Bronchial epithelial cell (primary cell): Measurements from ENCODE around the gene ZDHHC11B. TPM values are rescaled to one million over a fixed set of nuclear protein-coding genes. Genes with fewer than 3 reads are reported as not detected.
A peak's percentile ranks its signal among the peaks of the same experiment; 100 is the strongest.

Source experiments
- DNase-seq: peaks from one replicate; pipeline ENCODE4 v3.0.0-alpha.2; 2010; ENCODE audit warnings: low read depth
- FAIRE-seq: peaks from 2 replicates; lab custom pipeline; 2011; peaks lifted over from hg19 to GRCh38; lab: Jason Lieb, UNC
- H3K27me3 ChIP-seq: 2 replicates; pipeline ENCODE4 v1.5.1; 2011; ENCODE audit warnings: low read length; ENCODE audit not compliant: control insufficient read depth, insufficient read depth
- H3K36me3 ChIP-seq: 2 replicates; pipeline ENCODE4 v1.5.1; 2011; ENCODE audit warnings: low read length; ENCODE audit not compliant: control insufficient read depth, insufficient read depth
- H3K4me3 ChIP-seq: 2 replicates; pipeline ENCODE4 v1.5.1; 2011; ENCODE audit warnings: mild to moderate bottlenecking, low read depth, low read length, control low read depth
- total RNA-seq: library from RNA; depleted of rRNA; stranded (reverse); fragments of >200 nt; gene quantifications from 2 replicates; pipeline ENCODE4 v1.2.1, GENCODE V29; 2014
- TF ChIP-seq, protein P1 (sequence below): IDR thresholded peaks from 2 replicates; pipeline ENCODE4 v1.5.1; 2011; ENCODE audit warnings: mild to moderate bottlenecking, moderate library complexity, low read length, control low read depth, inconsistent platforms; ENCODE audit not compliant: insufficient read depth, severe bottlenecking

The ZDHHC11B gene
- total RNA-seq, 1 donor from 2014 or later: under 0.01 TPM

DNA sequence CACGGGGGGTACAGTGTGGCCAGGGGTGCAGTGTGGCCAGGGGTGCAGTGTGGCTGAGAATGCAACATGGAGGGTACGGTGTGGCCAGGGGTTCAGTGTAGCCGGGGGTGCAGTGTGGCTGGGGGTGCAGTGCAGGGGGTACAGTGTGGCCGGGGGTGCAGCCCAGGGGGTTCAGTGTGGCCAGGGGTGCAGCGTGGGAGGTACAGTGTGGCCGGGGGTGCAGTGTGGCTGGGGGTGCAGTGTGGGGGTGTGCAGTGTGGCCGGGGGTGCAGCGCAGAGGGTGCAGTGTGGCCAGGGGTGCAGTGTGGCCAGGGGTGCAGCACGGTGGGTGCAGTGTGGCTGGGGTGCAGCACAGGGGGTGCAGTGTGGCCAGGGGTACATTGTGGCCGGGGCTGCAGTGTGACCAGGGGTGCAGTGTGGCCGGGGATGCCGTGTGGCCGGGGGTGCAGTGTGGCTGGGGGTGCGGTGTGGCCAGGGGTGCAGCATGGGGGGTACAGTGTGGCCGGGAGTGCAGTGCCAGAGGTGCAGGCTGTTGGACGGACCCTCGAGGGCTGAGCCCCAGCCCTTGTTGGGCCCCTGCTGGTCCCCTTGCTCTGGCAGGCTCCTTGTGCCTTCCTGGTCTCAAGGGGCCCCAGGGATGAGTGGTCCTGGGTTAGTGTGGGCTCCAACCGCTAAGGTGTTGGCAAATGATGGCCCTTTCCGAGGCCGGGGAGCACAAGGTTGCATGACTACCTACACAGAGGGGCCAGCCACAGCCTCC lies 109.2 kb downstream of the ZDHHC11B start:
- no peak for DNase-seq

DNA sequence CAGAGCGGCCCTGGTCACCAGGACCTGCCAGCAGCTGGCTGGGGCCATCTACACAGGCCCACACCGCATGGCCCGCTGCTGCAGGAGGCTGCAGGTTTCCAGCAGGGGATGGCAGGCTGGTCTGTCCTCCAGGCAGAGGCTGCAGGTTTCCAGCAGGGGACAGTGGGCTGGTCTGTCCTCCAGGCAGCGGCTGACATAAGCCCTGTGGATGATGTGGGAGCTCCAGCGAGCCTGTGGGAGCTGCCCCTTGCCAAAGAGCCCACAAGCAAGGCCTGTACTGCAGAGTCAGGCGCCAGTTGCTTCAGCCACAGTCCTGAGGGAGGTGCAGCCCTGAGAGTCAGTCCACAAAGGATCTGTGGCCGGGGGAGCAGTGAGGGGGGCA lies 109.9 kb downstream of the ZDHHC11B start:
- no peak for FAIRE-seq
- TF ChIP-seq, protein P1, sequence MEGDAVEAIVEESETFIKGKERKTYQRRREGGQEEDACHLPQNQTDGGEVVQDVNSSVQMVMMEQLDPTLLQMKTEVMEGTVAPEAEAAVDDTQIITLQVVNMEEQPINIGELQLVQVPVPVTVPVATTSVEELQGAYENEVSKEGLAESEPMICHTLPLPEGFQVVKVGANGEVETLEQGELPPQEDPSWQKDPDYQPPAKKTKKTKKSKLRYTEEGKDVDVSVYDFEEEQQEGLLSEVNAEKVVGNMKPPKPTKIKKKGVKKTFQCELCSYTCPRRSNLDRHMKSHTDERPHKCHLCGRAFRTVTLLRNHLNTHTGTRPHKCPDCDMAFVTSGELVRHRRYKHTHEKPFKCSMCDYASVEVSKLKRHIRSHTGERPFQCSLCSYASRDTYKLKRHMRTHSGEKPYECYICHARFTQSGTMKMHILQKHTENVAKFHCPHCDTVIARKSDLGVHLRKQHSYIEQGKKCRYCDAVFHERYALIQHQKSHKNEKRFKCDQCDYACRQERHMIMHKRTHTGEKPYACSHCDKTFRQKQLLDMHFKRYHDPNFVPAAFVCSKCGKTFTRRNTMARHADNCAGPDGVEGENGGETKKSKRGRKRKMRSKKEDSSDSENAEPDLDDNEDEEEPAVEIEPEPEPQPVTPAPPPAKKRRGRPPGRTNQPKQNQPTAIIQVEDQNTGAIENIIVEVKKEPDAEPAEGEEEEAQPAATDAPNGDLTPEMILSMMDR: peak; percentile 1
- H3K4me3 ChIP-seq: no peak overlapping the region
- no peaks in the 10 kb centered on the region for H3K36me3 ChIP-seq
- DNase-seq: no peak
- H3K27me3 ChIP-seq: peaks cover 5% of the 10 kb centered on the region

More for the DNA sequence above, 109.2 kb downstream of the ZDHHC11B start:
- Histone ChIP-seq H3K4me3 (no peak overlapping the region), H3K27me3 (peaks cover 5% of the 10 kb centered on the region), H3K36me3 (no peaks in the 10 kb centered on the region)
- TF ChIP-seq, protein P1: no peak
- no peak for FAIRE-seq

DNA sequence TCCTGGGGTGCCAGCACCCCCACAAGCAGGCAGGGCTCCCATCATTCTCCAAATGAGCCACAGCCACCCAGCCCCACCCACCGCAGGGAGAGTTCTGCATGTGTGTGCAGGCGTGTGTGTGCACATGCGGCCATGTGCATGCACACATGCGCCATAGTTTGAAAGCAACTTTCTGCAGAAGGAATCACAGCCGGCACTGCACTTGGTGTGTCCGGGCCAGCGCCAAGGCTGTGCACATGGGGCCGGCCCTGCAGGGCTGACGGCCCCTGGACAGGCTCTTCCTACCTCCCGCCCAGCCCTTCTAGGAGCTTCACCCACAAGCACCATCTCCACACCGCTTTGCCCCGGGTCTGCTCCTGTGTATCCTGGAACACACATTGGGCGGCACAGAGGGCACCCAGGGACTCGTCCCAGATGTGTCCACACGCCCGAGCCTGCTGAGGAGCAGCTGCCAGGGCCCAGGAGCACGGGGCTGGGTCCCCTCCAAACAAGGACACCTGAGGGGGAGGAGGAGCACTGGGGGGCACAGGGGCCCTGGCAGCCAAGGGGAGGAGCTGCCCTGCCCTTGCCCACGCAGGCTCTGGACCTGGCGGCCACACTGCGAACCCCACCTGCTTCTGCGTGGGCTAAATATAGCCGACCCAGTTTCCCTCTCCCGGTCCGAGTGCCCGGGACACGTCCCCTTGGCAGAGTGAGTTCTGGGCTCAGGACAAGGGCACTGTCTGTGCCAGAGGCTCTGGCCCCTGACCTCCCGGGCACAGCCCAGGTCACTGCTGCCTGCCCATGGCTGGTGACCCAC lies 110.5 kb downstream of the ZDHHC11B start:
- TF ChIP-seq, protein P1: no peak
- no peak for FAIRE-seq
- H3K36me3 ChIP-seq: no peaks in the 10 kb centered on the region

DNA sequence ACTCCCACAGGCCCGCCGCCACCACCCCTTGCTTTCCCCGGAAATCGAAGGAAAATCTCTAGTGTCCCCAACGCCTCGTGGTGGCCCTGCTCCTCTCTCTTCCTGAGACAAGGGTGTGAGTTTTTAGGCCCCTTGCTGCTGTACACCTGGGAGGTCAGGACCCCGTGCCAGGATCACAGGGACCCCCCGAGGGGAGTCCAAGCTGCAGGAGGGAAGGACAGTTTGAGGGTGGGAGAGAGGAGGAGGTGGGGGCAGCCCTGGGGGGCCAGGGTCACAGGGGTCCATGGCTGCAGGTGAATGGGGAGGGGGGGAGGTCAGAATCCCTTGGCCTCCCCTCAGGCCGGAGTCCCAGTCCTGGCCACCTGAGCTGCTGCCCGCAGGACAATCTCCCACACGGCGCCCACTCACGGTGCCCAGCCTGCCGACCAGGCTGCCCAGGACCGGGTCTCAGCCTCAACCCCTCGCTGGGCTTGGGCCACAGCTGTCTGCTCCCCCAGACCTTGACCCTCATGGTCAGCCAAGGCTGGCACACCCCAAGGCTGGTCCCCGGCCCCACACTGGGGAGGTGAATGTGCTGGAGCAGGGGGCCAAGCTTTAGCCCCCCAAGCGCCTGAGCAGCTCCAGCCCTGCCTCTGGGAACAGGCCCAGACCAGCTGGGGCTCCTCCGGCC lies 111.2 kb downstream of the ZDHHC11B start:
- no peak for DNase-seq
- no peak overlapping the region for H3K4me3 ChIP-seq
- TF ChIP-seq, protein P1: no peak

More for the DNA sequence above, 110.5 kb downstream of the ZDHHC11B start:
- H3K4me3 ChIP-seq: no peak overlapping the region
- no peak for DNase-seq
- peaks cover 5% of the 10 kb centered on the region for H3K27me3 ChIP-seq

DNA sequence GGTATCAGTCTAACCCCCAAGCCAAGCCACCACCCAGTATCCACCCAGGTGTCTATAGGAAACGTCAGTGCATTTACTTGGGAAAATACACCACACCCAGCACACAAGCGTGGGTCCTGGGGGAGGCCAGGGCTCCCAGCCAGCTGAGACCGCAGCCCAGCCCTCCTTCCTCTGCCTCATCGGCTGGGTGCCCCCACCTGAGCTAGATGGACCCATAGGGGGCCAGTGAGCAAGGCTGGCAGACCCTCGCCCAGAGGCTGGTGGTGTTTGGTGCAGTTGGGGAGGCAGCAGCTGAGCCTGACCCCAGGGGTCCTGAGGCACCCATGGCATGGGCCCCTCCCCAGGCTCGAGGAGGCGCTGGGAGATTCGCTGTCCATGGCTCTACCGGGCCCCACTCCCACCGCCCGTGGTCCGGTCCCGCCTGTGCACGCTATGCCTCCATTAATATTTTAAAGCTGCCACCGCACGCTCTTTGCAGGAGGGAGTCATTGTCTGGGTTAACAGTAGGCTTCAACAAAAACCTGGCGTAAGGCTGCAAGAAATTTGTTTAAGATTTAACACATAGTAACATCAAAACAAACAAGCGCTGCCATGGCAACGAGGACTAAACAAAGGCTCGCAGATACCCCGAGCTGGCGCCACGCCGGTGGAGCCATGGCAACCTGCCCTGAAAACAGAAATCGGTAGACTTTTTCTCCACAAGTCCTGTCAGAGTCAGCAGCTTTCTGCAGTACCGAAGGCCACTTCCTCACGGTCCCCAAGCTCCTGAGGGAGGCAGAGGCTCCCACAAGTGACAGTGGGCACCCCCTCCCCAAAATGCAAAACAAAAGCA lies 112.0 kb downstream of the ZDHHC11B start:
- Histone ChIP-seq H3K36me3 (no peaks in the 10 kb centered on the region), H3K27me3 (peaks cover 5% of the 10 kb centered on the region), H3K4me3 (no peak overlapping the region)
- TF ChIP-seq, protein P1: no peak
- peak; percentile 66 for DNase-seq
- no peak for FAIRE-seq

More for the DNA sequence above, 111.2 kb downstream of the ZDHHC11B start:
- Histone ChIP-seq H3K36me3 (no peaks in the 10 kb centered on the region), H3K27me3 (peaks cover 5% of the 10 kb centered on the region)
- FAIRE-seq: no peak
